Muscle layer of colon (tissue), 2 donors: ENCODE results near the gene ST6GALNAC3.

Experiments
- H3K27ac ChIP-seq: one replicate; pipeline ENCODE4 v1.7.0; 2013; ENCODE audit warnings: low read depth, mild to moderate bottlenecking, low read length, moderate library complexity
- H3K27me3 ChIP-seq, 2 donors: one replicate each; pipeline ENCODE4 v1.7.0; 2013; ENCODE audit warnings: low read length in 2 of 2, mild to moderate bottlenecking in 2 of 2; ENCODE audit not compliant: insufficient read depth in 2 of 2, control insufficient read depth in 1 of 2
- H3K36me3 ChIP-seq: one replicate; pipeline ENCODE4 v1.7.0; 2013; ENCODE audit warnings: mild to moderate bottlenecking, low read length; ENCODE audit not compliant: insufficient read depth
- H3K4me1 ChIP-seq: one replicate; pipeline ENCODE4 v1.7.0; 2013; ENCODE audit warnings: mild to moderate bottlenecking, low read length; ENCODE audit not compliant: insufficient read depth
- H3K4me3 ChIP-seq, 2 donors: one replicate each; pipeline ENCODE4 v1.7.0; 2013; ENCODE audit warnings: low read length in 2 of 2, low read depth in 1 of 2, mild to moderate bottlenecking in 1 of 2, moderate library complexity in 1 of 2
- H3K9ac ChIP-seq: one replicate; pipeline ENCODE4 v1.7.0; 2013; ENCODE audit warnings: low read length
- H3K9me3 ChIP-seq: one replicate; pipeline ENCODE4 v1.7.0; 2013; ENCODE audit warnings: mild to moderate bottlenecking, low read length
- donor health status: abdominal sarcoma.
- donor health status: Adenocarcinoma of cecum.

ST6GALNAC3 gene

GRCh38 chr1:76256289-76257223 lies 182.0 kb downstream of the ST6GALNAC3 start:
- no peaks in the 10 kb centered on the region for H3K36me3 ChIP-seq
- no peak overlapping the region for H3K9ac ChIP-seq
- H3K27ac ChIP-seq = no peak overlapping the region
- no peaks in the 10 kb centered on the region for H3K27me3 ChIP-seq
- no peaks in the 10 kb centered on the region for H3K4me1 ChIP-seq
- no peak overlapping the region for H3K4me3 ChIP-seq
- no peaks in the 10 kb centered on the region for H3K9me3 ChIP-seq

DNA sequence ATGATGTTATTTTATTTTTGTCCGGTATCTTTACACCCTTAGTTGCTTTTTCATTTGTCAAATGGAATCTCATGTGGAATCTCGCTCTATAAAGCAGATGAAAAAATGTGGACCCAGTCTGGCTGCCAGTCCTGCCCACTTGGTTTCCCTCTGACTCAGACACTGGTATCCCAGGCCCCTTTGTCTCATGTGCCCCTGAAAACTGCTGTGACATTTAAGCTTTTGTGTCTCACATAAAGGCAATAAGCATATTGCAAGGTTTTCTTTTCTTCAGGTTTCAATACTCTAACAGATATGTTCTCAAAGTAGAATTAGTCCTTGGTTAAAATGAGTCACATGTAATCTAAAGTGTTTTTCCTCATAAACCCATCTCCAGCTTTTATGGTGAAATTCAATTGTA lies 183.3 kb downstream of the ST6GALNAC3 start:
- H3K9ac ChIP-seq = no peak overlapping the region
- no peaks in the 10 kb centered on the region for H3K27me3 ChIP-seq
- H3K36me3 ChIP-seq = no peaks in the 10 kb centered on the region
- no peaks in the 10 kb centered on the region for H3K4me1 ChIP-seq
- H3K4me3 ChIP-seq = no peak overlapping the region
- no peaks in the 10 kb centered on the region for H3K9me3 ChIP-seq
- no peak overlapping the region for H3K27ac ChIP-seq

DNA sequence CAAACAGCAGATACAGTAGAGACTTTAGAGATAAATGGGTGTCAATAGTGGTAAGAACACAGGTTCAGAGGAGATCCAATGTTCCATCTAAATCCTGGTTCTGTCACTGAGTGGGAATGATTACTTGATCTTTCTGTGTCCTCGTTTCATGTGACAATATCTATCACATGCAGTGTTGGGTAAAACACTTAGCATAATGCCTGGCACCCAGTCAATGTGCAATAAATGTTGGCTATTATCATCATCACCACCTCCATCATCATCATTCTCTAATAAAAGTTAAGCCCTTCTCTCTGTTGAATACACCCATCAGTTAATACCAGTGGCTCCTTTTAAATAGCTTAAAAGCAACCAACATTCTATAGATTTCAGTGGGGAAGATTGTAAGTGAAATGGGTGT lies 184.7 kb downstream of the ST6GALNAC3 start:
- Histone ChIP-seq H3K4me3 (no peak overlapping the region), H3K36me3 (no peaks in the 10 kb centered on the region), H3K27me3 (no peaks in the 10 kb centered on the region), H3K9me3 (no peaks in the 10 kb centered on the region), H3K4me1 (no peaks in the 10 kb centered on the region), H3K27ac (no peak overlapping the region), H3K9ac (no peak overlapping the region)

GRCh38 chr1:76260279-76260678 lies 185.7 kb downstream of the ST6GALNAC3 start:
- Histone ChIP-seq H3K9me3 (no peaks in the 10 kb centered on the region), H3K27me3 (no peaks in the 10 kb centered on the region), H3K27ac (no peak overlapping the region), H3K36me3 (no peaks in the 10 kb centered on the region), H3K4me1 (no peaks in the 10 kb centered on the region), H3K4me3 (no peak overlapping the region), H3K9ac (no peak overlapping the region)

- Histone ChIP-seq H3K9ac (no peak overlapping the region), H3K4me3 (no peak overlapping the region), H3K9me3 (no peaks in the 10 kb centered on the region), H3K4me1 (no peaks in the 10 kb centered on the region), H3K27me3 (no peaks in the 10 kb centered on the region), H3K36me3 (no peaks in the 10 kb centered on the region), H3K27ac (no peak overlapping the region)
Observed at GRCh38 chr1:76262601-76263000, 188.1 kb downstream of the ST6GALNAC3 start.

- H3K9me3 ChIP-seq = no peaks in the 10 kb centered on the region
- H3K27ac ChIP-seq = no peak overlapping the region
- H3K27me3 ChIP-seq = no peaks in the 10 kb centered on the region
- no peak overlapping the region for H3K9ac ChIP-seq
- no peak overlapping the region for H3K4me3 ChIP-seq
- no peaks in the 10 kb centered on the region for H3K4me1 ChIP-seq
- H3K36me3 ChIP-seq = no peaks in the 10 kb centered on the region
Observed at GRCh38 chr1:76264642-76265041, 190.1 kb downstream of the ST6GALNAC3 start.

GRCh38 chr1:76266762-76267161 lies 192.2 kb downstream of the ST6GALNAC3 start:
- Histone ChIP-seq H3K27ac (no peak overlapping the region), H3K36me3 (no peaks in the 10 kb centered on the region), H3K4me1 (no peaks in the 10 kb centered on the region), H3K9ac (no peak overlapping the region), H3K27me3 (no peaks in the 10 kb centered on the region), H3K4me3 (no peak overlapping the region), H3K9me3 (no peaks in the 10 kb centered on the region)

DNA sequence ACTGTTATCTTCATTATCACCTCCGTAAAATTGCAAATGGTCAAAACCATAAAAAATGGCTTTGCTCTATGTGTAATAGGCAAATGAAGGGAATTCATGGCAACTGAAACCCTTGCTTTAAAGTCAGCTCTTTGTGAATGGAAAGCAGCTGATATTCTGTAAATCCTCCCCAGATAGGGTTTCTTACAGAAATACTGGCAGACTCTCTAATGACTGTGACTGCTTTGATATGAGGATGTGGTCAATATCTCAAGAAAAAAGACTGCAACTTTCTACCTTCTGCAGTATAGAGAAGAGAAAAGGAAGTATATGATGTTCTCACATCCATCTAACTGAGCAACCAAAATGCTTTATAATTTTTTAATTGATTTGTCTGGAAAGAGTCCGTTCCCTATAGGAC lies 193.1 kb downstream of the ST6GALNAC3 start:
- Histone ChIP-seq H3K27me3 (no peaks in the 10 kb centered on the region), H3K4me1 (no peaks in the 10 kb centered on the region), H3K27ac (no peak overlapping the region), H3K9me3 (no peaks in the 10 kb centered on the region), H3K9ac (no peak overlapping the region), H3K4me3 (no peak overlapping the region), H3K36me3 (no peaks in the 10 kb centered on the region)

- no peak overlapping the region for H3K9ac ChIP-seq
- no peaks in the 10 kb centered on the region for H3K4me1 ChIP-seq
- no peak overlapping the region for H3K4me3 ChIP-seq
- H3K36me3 ChIP-seq = no peaks in the 10 kb centered on the region
- H3K9me3 ChIP-seq = no peaks in the 10 kb centered on the region
- H3K27ac ChIP-seq = no peak overlapping the region
- no peaks in the 10 kb centered on the region for H3K27me3 ChIP-seq
Observed at GRCh38 chr1:76268341-76268740, 193.8 kb downstream of the ST6GALNAC3 start.

DNA sequence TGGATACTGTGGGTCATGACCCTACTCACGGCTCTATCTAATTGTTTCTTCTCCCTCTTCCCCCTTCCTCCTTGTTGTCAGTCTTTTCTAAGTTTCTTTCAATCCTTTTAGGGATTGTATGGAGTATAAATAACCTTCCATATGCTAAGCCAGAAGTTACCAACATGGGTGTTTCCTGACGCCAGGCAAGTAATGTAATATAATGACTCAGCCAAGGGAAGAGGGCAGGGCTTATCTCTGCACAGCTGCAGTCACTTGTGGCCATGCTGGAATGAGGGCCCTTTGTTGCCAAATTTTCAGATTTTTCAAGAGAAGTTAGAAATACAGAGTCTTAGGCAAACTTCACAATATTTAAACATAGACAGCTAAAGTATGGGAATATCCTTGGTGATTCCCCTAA lies 194.6 kb downstream of the ST6GALNAC3 start:
- H3K27ac ChIP-seq = no peak overlapping the region
- no peaks in the 10 kb centered on the region for H3K36me3 ChIP-seq
- no peaks in the 10 kb centered on the region for H3K27me3 ChIP-seq
- no peak overlapping the region for H3K4me3 ChIP-seq
- H3K4me1 ChIP-seq = no peaks in the 10 kb centered on the region
- H3K9ac ChIP-seq = no peak overlapping the region
- H3K9me3 ChIP-seq = no peaks in the 10 kb centered on the region

GRCh38 chr1:76274302-76274701 lies 199.8 kb downstream of the ST6GALNAC3 start:
- Histone ChIP-seq H3K9me3 (no peaks in the 10 kb centered on the region), H3K27ac (no peak overlapping the region), H3K36me3 (no peaks in the 10 kb centered on the region), H3K9ac (no peak overlapping the region), H3K4me3 (no peak overlapping the region), H3K4me1 (no peaks in the 10 kb centered on the region), H3K27me3 (no peaks in the 10 kb centered on the region)

GRCh38 chr1:76274718-76275117 lies 200.2 kb downstream of the ST6GALNAC3 start:
- no peaks in the 10 kb centered on the region for H3K9me3 ChIP-seq
- no peaks in the 10 kb centered on the region for H3K27me3 ChIP-seq
- H3K4me3 ChIP-seq = no peak overlapping the region
- no peak overlapping the region for H3K9ac ChIP-seq
- H3K36me3 ChIP-seq = no peaks in the 10 kb centered on the region
- no peak overlapping the region for H3K27ac ChIP-seq
- no peaks in the 10 kb centered on the region for H3K4me1 ChIP-seq
